WTC11 (cell line): ENCODE results near the gene IFRD1. TPM values are rescaled to one million over a fixed set of nuclear protein-coding genes. Genes with fewer than 3 reads are reported as not detected.

Experiments used
- ATAC-seq: fragments of 200-7000 bp; cut with Tn5 transposase; 2 replicates; pipeline ENCODE4 v1.10.0; 2021; ENCODE audit warnings: mild to moderate bottlenecking, moderate library complexity
- CTCF ChIA-PET: fragments of 300-600 bp; sonication (Branson Sonifier 250); formaldehyde crosslinking; loops from one replicate; lab custom pipeline; 2021; ENCODE audit warnings: antibody characterized with exemption; lab: Charles Lee
- POLR2A ChIA-PET: fragments of 350-600 bp; sonication (Branson Sonifier 250); formaldehyde crosslinking; loops from one replicate; lab custom pipeline; 2021; ENCODE audit warnings: antibody characterized with exemption; lab: Charles Lee
- DNase-seq: peaks from one replicate; pipeline ENCODE4 v3.0.0; 2021; ENCODE audit warnings: low spot score
- H3K27ac Mint-ChIP-seq: 2 replicates; pipeline ENCODE4 v1.8.0; 2021; ENCODE audit warnings: mixed read lengths
- H3K27me3 Mint-ChIP-seq: 2 replicates; pipeline ENCODE4 v1.8.0; 2021; ENCODE audit warnings: low read depth, mild to moderate bottlenecking, moderate library complexity, mixed read lengths
- H3K36me3 Mint-ChIP-seq: 2 replicates; pipeline ENCODE4 v1.8.0; 2021; ENCODE audit warnings: mixed read lengths
- H3K4me1 Mint-ChIP-seq: 2 replicates; pipeline ENCODE4 v1.8.0; 2022; ENCODE audit warnings: mixed read lengths
- H3K4me3 Mint-ChIP-seq: 2 replicates; pipeline ENCODE4 v1.8.0; 2021; ENCODE audit warnings: mild to moderate bottlenecking, moderate library complexity, mixed read lengths
- H3K9me3 Mint-ChIP-seq: 2 replicates; pipeline ENCODE4 v1.8.0; 2021; ENCODE audit warnings: mixed read lengths
- ELF4 ChIP-seq: sonication (generic); formaldehyde crosslinking; IDR thresholded peaks from 2 replicates; pipeline ENCODE4 v1.8.1; 2022; ENCODE audit warnings: low read depth, mild to moderate bottlenecking, moderate library complexity, missing genetic modification reagents
- EMX1 ChIP-seq: fragments of 250-450 bp; sonication (Bioruptor Pico); IDR thresholded peaks from 2 replicates; pipeline ENCODE4 v1.8.0; 2021; ENCODE audit warnings: mild to moderate bottlenecking
- FOXP1 ChIP-seq: sonication (generic); formaldehyde crosslinking; IDR thresholded peaks from 2 replicates; pipeline ENCODE4 v1.8.0; 2022; ENCODE audit warnings: missing genetic modification reagents, mild to moderate bottlenecking, moderate library complexity, borderline replicate concordance
- IRF2 ChIP-seq: sonication (generic); formaldehyde crosslinking; IDR thresholded peaks from 2 replicates; pipeline ENCODE4 v1.8.0; 2022; ENCODE audit warnings: low read depth, missing genetic modification reagents, borderline replicate concordance
- MXD4 ChIP-seq: fragments of 250-450 bp; sonication (Bioruptor Pico); IDR thresholded peaks from 2 replicates; pipeline ENCODE4 v1.8.0; 2021; ENCODE audit warnings: mild to moderate bottlenecking, moderate library complexity, borderline replicate concordance
- PRRX2 ChIP-seq: fragments of 250-450 bp; sonication (Bioruptor Pico); IDR thresholded peaks from 2 replicates; pipeline ENCODE4 v1.8.0; 2021; ENCODE audit warnings: mild to moderate bottlenecking
- RELA ChIP-seq: sonication (generic); formaldehyde crosslinking; IDR thresholded peaks from 2 replicates; pipeline ENCODE4 v1.8.1; 2022; ENCODE audit warnings: missing genetic modification reagents, mild to moderate bottlenecking, borderline replicate concordance
- TP53 ChIP-seq: sonication (generic); formaldehyde crosslinking; IDR thresholded peaks from 2 replicates; pipeline ENCODE4 v1.8.1; 2023; ENCODE audit warnings: mild to moderate bottlenecking, missing genetic modification reagents
- ZNF263 ChIP-seq: sonication (generic); formaldehyde crosslinking; IDR thresholded peaks from 2 replicates; pipeline ENCODE4 v1.8.1; 2022; ENCODE audit warnings: low read depth, mild to moderate bottlenecking, moderate library complexity, missing genetic modification reagents
- ZNF317 ChIP-seq: sonication (generic); formaldehyde crosslinking; IDR thresholded peaks from 2 replicates; pipeline ENCODE4 v1.8.1; 2023; ENCODE audit warnings: low read depth, mild to moderate bottlenecking, moderate library complexity, missing genetic modification reagents, borderline replicate concordance
- total RNA-seq: library from RNA; stranded (reverse); gene quantifications from 3 replicates; pipeline ENCODE4 v1.2.3, GENCODE V29; 2021
- TF ChIP-seq, protein P1 (sequence below): fragments of 250-450 bp; sonication (Bioruptor Pico); IDR thresholded peaks from 2 replicates; pipeline ENCODE4 v1.9.0; 2021; ENCODE audit warnings: moderate library complexity, mild to moderate bottlenecking, inconsistent platforms, borderline replicate concordance
- TF ChIP-seq, protein P2 (sequence below): sonication (generic); formaldehyde crosslinking; IDR thresholded peaks from 2 replicates; pipeline ENCODE4 v1.8.0; 2023; ENCODE audit warnings: missing genetic modification reagents, mild to moderate bottlenecking, borderline replicate concordance
- TF ChIP-seq, protein P3 (sequence below): sonication (generic); formaldehyde crosslinking; IDR thresholded peaks from 2 replicates; pipeline ENCODE4 v1.8.0; 2022; ENCODE audit warnings: missing genetic modification reagents
- TF ChIP-seq, protein P4 (sequence below): sonication (generic); formaldehyde crosslinking; IDR thresholded peaks from 2 replicates; pipeline ENCODE4 v1.8.0; 2022; ENCODE audit warnings: mild to moderate bottlenecking, missing genetic modification reagents
- TF ChIP-seq, protein P5 (sequence below): sonication (generic); formaldehyde crosslinking; IDR thresholded peaks from 2 replicates; pipeline ENCODE4 v1.8.1; 2023; ENCODE audit warnings: mild to moderate bottlenecking, missing genetic modification reagents, moderate library complexity
- TF ChIP-seq, protein P6 (sequence below): sonication (generic); formaldehyde crosslinking; IDR thresholded peaks from 2 replicates; pipeline ENCODE4 v1.8.1; 2022; ENCODE audit warnings: missing genetic modification reagents, borderline replicate concordance

IFRD1 gene
- total RNA-seq, 1 experiment from 2014 or later = 31.2 TPM

DNA sequence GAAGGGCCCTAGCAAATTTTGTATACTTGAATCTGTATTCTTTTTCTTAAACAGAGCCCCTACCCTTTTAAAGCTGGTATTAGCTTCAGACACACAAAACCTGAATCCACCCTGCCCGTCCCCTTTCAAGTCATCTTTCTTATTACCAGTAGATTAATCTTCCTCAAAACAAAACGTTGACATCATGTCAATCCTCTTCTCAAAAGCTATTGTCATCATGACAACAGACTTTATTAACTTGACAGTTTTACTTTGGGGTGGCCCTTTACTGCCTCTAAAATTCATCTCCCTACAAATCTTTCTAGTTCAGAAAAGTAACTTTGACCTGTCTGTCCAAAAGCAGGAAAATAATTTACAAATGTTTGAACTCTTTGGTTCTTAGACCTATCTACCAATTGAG lies 21.5 kb upstream of the IFRD1 start:
- no peak for ATAC-seq
- no peaks in the 10 kb centered on the region for H3K27me3 Mint-ChIP-seq
- H3K27ac Mint-ChIP-seq = no peak overlapping the region
- POLR2A ChIA-PET = no interaction called here
- no peak overlapping the region for H3K4me3 Mint-ChIP-seq
- CTCF ChIA-PET = interaction anchor here (0.6 kb wide), 1 partner anchor 22 kb away, joined by 3 read pairs; the partner anchor contains the start of gene IFRD1
- DNase-seq = no peak
- H3K9me3 Mint-ChIP-seq = no peaks in the 10 kb centered on the region
- peaks cover 23% of the 10 kb centered on the region for H3K4me1 Mint-ChIP-seq
- TF ChIP-seq, protein P1, sequence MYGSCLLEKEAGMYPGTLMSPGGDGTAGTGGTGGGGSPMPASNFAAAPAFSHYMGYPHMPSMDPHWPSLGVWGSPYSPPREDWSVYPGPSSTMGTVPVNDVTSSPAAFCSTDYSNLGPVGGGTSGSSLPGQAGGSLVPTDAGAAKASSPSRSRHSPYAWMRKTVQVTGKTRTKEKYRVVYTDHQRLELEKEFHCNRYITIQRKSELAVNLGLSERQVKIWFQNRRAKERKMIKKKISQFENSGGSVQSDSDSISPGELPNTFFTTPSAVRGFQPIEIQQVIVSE (CRISPR knock-in tag) = no peak
- TF ChIP-seq, protein P2, sequence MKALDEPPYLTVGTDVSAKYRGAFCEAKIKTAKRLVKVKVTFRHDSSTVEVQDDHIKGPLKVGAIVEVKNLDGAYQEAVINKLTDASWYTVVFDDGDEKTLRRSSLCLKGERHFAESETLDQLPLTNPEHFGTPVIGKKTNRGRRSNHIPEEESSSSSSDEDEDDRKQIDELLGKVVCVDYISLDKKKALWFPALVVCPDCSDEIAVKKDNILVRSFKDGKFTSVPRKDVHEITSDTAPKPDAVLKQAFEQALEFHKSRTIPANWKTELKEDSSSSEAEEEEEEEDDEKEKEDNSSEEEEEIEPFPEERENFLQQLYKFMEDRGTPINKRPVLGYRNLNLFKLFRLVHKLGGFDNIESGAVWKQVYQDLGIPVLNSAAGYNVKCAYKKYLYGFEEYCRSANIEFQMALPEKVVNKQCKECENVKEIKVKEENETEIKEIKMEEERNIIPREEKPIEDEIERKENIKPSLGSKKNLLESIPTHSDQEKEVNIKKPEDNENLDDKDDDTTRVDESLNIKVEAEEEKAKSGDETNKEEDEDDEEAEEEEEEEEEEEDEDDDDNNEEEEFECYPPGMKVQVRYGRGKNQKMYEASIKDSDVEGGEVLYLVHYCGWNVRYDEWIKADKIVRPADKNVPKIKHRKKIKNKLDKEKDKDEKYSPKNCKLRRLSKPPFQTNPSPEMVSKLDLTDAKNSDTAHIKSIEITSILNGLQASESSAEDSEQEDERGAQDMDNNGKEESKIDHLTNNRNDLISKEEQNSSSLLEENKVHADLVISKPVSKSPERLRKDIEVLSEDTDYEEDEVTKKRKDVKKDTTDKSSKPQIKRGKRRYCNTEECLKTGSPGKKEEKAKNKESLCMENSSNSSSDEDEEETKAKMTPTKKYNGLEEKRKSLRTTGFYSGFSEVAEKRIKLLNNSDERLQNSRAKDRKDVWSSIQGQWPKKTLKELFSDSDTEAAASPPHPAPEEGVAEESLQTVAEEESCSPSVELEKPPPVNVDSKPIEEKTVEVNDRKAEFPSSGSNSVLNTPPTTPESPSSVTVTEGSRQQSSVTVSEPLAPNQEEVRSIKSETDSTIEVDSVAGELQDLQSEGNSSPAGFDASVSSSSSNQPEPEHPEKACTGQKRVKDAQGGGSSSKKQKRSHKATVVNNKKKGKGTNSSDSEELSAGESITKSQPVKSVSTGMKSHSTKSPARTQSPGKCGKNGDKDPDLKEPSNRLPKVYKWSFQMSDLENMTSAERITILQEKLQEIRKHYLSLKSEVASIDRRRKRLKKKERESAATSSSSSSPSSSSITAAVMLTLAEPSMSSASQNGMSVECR (CRISPR knock-in tag) = no peak
- TF ChIP-seq, protein P3, sequence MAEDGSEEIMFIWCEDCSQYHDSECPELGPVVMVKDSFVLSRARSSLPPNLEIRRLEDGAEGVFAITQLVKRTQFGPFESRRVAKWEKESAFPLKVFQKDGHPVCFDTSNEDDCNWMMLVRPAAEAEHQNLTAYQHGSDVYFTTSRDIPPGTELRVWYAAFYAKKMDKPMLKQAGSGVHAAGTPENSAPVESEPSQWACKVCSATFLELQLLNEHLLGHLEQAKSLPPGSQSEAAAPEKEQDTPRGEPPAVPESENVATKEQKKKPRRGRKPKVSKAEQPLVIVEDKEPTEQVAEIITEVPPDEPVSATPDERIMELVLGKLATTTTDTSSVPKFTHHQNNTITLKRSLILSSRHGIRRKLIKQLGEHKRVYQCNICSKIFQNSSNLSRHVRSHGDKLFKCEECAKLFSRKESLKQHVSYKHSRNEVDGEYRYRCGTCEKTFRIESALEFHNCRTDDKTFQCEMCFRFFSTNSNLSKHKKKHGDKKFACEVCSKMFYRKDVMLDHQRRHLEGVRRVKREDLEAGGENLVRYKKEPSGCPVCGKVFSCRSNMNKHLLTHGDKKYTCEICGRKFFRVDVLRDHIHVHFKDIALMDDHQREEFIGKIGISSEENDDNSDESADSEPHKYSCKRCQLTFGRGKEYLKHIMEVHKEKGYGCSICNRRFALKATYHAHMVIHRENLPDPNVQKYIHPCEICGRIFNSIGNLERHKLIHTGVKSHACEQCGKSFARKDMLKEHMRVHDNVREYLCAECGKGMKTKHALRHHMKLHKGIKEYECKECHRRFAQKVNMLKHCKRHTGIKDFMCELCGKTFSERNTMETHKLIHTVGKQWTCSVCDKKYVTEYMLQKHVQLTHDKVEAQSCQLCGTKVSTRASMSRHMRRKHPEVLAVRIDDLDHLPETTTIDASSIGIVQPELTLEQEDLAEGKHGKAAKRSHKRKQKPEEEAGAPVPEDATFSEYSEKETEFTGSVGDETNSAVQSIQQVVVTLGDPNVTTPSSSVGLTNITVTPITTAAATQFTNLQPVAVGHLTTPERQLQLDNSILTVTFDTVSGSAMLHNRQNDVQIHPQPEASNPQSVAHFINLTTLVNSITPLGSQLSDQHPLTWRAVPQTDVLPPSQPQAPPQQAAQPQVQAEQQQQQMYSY (CRISPR knock-in tag) = no peak
- TF ChIP-seq, protein P4, sequence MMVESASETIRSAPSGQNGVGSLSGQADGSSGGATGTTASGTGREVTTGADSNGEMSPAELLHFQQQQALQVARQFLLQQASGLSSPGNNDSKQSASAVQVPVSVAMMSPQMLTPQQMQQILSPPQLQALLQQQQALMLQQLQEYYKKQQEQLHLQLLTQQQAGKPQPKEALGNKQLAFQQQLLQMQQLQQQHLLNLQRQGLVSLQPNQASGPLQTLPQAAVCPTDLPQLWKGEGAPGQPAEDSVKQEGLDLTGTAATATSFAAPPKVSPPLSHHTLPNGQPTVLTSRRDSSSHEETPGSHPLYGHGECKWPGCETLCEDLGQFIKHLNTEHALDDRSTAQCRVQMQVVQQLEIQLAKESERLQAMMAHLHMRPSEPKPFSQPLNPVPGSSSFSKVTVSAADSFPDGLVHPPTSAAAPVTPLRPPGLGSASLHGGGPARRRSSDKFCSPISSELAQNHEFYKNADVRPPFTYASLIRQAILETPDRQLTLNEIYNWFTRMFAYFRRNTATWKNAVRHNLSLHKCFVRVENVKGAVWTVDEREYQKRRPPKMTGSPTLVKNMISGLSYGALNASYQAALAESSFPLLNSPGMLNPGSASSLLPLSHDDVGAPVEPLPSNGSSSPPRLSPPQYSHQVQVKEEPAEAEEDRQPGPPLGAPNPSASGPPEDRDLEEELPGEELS (CRISPR knock-in tag) = no peak
- TF ChIP-seq PRRX2 (CRISPR knock-in tag) (no peak), RELA (no peak), EMX1 (CRISPR knock-in tag) (no peak), IRF2 (CRISPR knock-in tag) (no peak), FOXP1 (CRISPR knock-in tag) (no peak), ZNF263 (CRISPR knock-in tag) (no peak), ZNF317 (CRISPR knock-in tag) (no peak), TP53 (CRISPR knock-in tag) (no peak), ELF4 (CRISPR knock-in tag) (no peak), MXD4 (CRISPR knock-in tag) (no peak)
- TF ChIP-seq, protein P5, sequence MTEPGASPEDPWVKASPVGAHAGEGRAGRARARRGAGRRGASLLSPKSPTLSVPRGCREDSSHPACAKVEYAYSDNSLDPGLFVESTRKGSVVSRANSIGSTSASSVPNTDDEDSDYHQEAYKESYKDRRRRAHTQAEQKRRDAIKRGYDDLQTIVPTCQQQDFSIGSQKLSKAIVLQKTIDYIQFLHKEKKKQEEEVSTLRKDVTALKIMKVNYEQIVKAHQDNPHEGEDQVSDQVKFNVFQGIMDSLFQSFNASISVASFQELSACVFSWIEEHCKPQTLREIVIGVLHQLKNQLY (CRISPR knock-in tag) = no peak
- TF ChIP-seq, protein P6, sequence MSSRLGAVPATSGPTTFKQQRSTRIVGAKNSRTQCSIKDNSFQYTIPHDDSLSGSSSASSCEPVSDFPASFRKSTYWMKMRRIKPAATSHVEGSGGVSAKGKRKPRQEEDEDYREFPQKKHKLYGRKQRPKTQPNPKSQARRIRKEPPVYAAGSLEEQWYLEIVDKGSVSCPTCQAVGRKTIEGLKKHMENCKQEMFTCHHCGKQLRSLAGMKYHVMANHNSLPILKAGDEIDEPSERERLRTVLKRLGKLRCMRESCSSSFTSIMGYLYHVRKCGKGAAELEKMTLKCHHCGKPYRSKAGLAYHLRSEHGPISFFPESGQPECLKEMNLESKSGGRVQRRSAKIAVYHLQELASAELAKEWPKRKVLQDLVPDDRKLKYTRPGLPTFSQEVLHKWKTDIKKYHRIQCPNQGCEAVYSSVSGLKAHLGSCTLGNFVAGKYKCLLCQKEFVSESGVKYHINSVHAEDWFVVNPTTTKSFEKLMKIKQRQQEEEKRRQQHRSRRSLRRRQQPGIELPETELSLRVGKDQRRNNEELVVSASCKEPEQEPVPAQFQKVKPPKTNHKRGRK (CRISPR knock-in tag) = no peak
- no peaks in the 10 kb centered on the region for H3K36me3 Mint-ChIP-seq
